ENCODE results near the gene C3orf20.

DNA sequence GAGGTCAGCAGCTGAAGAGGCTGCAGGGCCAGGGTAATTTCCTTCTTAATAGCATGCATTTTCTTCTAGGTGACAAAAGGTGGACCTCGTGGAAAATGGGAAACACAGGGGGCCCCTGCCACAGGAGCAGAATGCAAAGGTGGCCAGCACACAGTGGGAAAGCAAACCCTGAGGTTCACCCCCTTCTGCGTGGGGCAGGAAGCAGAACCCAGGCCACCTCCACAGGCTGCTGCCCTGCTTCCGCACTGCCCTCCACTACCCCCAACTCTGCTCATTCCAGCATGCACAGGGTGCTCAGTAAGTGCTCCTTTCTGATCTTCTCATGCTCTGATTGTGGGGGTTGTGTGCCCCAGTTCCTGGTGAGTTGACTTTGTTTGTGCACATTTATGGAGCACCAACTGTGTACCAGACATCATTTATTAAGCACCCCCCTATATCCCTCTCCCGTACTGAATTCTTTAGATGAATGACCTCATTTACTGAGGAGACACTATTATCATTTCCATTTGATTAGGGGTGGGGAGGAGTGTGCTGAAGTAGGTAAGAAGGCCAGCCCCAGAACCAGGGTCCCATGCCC lies 131.1 kb downstream of the C3orf20 start:
- TF ChIP-seq, protein P1, sequence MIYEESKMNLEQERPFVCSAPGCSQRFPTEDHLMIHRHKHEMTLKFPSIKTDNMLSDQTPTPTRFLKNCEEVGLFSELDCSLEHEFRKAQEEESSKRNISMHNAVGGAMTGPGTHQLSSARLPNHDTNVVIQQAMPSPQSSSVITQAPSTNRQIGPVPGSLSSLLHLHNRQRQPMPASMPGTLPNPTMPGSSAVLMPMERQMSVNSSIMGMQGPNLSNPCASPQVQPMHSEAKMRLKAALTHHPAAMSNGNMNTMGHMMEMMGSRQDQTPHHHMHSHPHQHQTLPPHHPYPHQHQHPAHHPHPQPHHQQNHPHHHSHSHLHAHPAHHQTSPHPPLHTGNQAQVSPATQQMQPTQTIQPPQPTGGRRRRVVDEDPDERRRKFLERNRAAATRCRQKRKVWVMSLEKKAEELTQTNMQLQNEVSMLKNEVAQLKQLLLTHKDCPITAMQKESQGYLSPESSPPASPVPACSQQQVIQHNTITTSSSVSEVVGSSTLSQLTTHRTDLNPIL (CRISPR knock-in tag; IDR thresholded peaks at IDR 0.05; ENCODE audit: low read depth) = no peak
- TF ChIP-seq OSR1 (CRISPR knock-in tag; IDR thresholded peaks at IDR 0.05) (no peak), PATZ1 (CRISPR knock-in tag; IDR thresholded peaks at IDR 0.05; ENCODE audit: borderline replicate concordance) (no peak), RARB (CRISPR knock-in tag; IDR thresholded peaks at IDR 0.05) (no peak), ZC3H10 (CRISPR knock-in tag; IDR thresholded peaks at IDR 0.05) (no peak), ZFP3 (CRISPR knock-in tag; IDR thresholded peaks at IDR 0.05) (no peak), ZNF8 (CRISPR knock-in tag; IDR thresholded peaks at IDR 0.05) (no peak), ZFP30 (CRISPR knock-in tag; IDR thresholded peaks at IDR 0.05) (no peak), POU6F1 (CRISPR knock-in tag; IDR thresholded peaks at IDR 0.05; ENCODE audit: borderline replicate concordance, low read depth) (no peak), ESRRG (CRISPR knock-in tag; IDR thresholded peaks at IDR 0.05) (no peak)
